KBM-7 (cell line): Measurements from ENCODE around the gene CCDC92B.
"Not testable (repeated sequence)": the region's sequence is repeated elsewhere in the genome, so short reads cannot be mapped to it uniquely, and the experiment has no call there.

ENCODE experiments used
- DNase-seq: peaks from one replicate; pipeline ENCODE4 v3.0.0-alpha.2; 2015
- in situ Hi-C: fragments of 300-500 bp; cut with MboI; formaldehyde crosslinking; loops from 2 replicates; pipeline ENCODE4 v1.14.3; 2020; ENCODE audit warnings: low sequenced_read_pairs, low pct_unique_long_range_greater_than_20kb, mixed read lengths

Gene CCDC92B

GRCh38 chr17:2693561-2694380 is 55.7 kb downstream of the CCDC92B start:
- in situ Hi-C loops = no loop called here
- DNase-seq = no peak

- in situ Hi-C loops = no loop called here
- no peak for DNase-seq
Observed at GRCh38 chr17:2692781-2693135, 56.7 kb downstream of the CCDC92B start.

GRCh38 chr17:2691965-2692780 is 57.3 kb downstream of the CCDC92B start:
- no peak for DNase-seq
- in situ Hi-C loops = no loop called here

- in situ Hi-C loops = no loop called here
- DNase-seq = no peak
Observed at GRCh38 chr17:2691069-2691871, 58.2 kb downstream of the CCDC92B start.

- in situ Hi-C loops = no loop called here
- DNase-seq = no peak
Observed at GRCh38 chr17:2690165-2691068, 59.0 kb downstream of the CCDC92B start.

- no peak for DNase-seq
- in situ Hi-C loops = no loop called here
Observed at GRCh38 chr17:2689411-2690164, 59.9 kb downstream of the CCDC92B start.

GRCh38 chr17:2688351-2689342 is 60.8 kb downstream of the CCDC92B start:
- in situ Hi-C loops = no loop called here
- DNase-seq = peak; percentile 19

GRCh38 chr17:2687074-2687418 is 62.4 kb downstream of the CCDC92B start:
- in situ Hi-C loops = no loop called here
- DNase-seq = peak; percentile 14

- in situ Hi-C loops = no loop called here
- DNase-seq = no peak
Observed at GRCh38 chr17:2685696-2686095, 63.8 kb downstream of the CCDC92B start.

GRCh38 chr17:2684549-2684948 is 64.9 kb downstream of the CCDC92B start:
- DNase-seq = no peak
- in situ Hi-C loops = no loop called here

- in situ Hi-C loops = no loop called here
- DNase-seq = no peak
Observed at GRCh38 chr17:2683912-2684311, 65.5 kb downstream of the CCDC92B start.

GRCh38 chr17:2682176-2682938 is 67.1 kb downstream of the CCDC92B start:
- DNase-seq = no peak
- in situ Hi-C loops = no loop called here

- in situ Hi-C loops = no loop called here
- no peak for DNase-seq
Observed at GRCh38 chr17:2681650-2682049, 67.8 kb downstream of the CCDC92B start.

- DNase-seq = no peak
- in situ Hi-C loops = no loop called here
Observed at GRCh38 chr17:2680961-2681360, 68.5 kb downstream of the CCDC92B start.

GRCh38 chr17:2679247-2679646 is 70.2 kb downstream of the CCDC92B start:
- DNase-seq, in situ Hi-C loops: not testable (repeated sequence)
